AG10803 (cell line): ENCODE results near the gene CRABP1.
A peak's percentile ranks its signal among the peaks of the same experiment; 100 is the strongest.

Experiments
- DNase-seq: peaks from one replicate; pipeline ENCODE4 v3.0.0; 2010; ENCODE audit warnings: low read depth
- H3K4me3 ChIP-seq: 2 replicates; pipeline ENCODE4 v1.5.1; 2011; ENCODE audit warnings: mild to moderate bottlenecking, low read length, control low read depth
- TF ChIP-seq, protein P1 (sequence below): conservative IDR thresholded peaks from 2 replicates; pipeline ENCODE4 v1.5.1; 2011; ENCODE audit warnings: mild to moderate bottlenecking, low read length, control low read depth, inconsistent platforms

The CRABP1 gene

DNA sequence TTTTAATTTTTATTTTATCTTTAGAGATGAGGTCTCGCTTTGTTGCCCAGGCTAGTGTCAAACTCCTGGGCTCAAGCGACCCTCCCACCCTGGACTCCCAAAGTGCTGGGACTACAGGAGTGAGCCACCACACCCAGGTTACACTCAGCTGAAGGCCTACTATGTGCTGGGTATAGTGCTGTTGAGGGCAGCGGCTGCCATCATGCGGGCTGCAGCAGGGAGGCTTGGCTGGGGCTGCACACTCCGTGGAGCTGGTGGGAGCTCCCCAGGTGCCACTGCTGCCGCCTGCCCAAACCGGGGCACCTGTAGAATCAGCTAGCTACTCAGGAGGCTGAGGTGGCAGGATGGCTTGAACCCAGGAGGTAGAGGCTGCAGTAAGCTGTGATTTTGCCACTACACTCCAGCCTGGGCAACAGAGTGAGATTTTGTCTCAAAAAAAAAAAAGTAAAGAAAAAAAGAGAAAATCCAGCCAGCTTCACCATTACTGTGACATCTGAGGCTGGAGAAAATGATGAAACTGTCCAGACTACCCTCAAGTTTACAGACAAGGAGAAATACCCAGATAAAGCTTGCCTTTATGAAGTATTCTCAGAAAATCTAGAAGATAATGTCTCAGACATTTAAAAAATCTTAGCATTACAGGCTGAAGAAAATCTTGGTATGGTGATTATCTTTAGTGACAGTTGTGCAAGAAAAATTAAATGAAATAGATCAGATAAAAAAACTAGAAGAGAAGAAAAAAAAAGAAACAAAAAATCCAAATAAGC, 42.1 kb downstream of the CRABP1 start:
- DNase-seq, result no peak
- no peak overlapping the region for H3K4me3 ChIP-seq
- TF ChIP-seq, protein P1, sequence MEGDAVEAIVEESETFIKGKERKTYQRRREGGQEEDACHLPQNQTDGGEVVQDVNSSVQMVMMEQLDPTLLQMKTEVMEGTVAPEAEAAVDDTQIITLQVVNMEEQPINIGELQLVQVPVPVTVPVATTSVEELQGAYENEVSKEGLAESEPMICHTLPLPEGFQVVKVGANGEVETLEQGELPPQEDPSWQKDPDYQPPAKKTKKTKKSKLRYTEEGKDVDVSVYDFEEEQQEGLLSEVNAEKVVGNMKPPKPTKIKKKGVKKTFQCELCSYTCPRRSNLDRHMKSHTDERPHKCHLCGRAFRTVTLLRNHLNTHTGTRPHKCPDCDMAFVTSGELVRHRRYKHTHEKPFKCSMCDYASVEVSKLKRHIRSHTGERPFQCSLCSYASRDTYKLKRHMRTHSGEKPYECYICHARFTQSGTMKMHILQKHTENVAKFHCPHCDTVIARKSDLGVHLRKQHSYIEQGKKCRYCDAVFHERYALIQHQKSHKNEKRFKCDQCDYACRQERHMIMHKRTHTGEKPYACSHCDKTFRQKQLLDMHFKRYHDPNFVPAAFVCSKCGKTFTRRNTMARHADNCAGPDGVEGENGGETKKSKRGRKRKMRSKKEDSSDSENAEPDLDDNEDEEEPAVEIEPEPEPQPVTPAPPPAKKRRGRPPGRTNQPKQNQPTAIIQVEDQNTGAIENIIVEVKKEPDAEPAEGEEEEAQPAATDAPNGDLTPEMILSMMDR, result no peak

DNA sequence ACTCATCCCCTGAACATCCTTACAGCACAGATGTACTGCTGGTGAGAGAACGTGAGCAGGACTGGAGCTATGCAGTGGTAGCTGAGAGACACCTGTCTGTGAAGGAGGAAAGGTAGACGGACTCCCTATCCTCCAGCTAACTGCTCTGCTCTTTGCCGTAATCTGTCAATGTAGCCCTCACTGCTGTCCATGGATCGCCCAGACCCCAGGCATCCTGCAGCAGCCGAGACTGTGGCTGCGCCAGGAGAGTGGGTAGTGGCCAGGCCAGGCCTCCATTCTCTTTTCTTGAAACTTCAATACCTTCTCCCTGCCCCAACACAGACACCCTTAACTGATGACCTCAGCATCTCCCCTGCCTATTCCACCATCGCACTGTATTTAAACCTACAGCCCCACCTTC, 44.5 kb downstream of the CRABP1 start:
- no peak for DNase-seq
- no peak overlapping the region for H3K4me3 ChIP-seq
- TF ChIP-seq, protein P1, result no peak

GRCh38 chr15:78387246-78388037, 47.3 kb downstream of the CRABP1 start:
- DNase-seq, result no peak
- no peak overlapping the region for H3K4me3 ChIP-seq
- TF ChIP-seq, protein P1, result no peak

DNA sequence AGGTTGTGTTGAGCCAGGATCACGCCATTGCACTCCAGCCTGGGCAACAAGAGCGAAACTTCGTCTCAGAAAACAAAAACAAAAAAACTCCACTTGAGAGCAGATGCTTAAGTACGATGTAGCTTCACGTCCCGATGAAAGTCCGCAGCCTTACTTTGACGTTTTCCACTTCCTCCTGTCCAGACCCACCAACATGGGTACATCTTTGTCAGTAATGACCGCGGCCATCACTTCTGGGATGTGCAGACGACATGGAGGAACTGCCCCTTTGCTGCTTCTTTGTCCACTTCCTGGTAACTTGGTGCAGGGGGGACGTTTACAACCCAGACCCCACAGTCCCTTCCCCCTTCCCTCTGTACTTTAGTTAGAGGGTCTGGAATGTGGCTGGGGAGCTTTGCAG, 48.7 kb downstream of the CRABP1 start:
- no peak for DNase-seq
- no peak overlapping the region for H3K4me3 ChIP-seq
- TF ChIP-seq, protein P1, result no peak

GRCh38 chr15:78389322-78389721, 49.2 kb downstream of the CRABP1 start:
- DNase-seq, result peak; percentile 76
- TF ChIP-seq, protein P1, result no peak
- no peak overlapping the region for H3K4me3 ChIP-seq

DNA sequence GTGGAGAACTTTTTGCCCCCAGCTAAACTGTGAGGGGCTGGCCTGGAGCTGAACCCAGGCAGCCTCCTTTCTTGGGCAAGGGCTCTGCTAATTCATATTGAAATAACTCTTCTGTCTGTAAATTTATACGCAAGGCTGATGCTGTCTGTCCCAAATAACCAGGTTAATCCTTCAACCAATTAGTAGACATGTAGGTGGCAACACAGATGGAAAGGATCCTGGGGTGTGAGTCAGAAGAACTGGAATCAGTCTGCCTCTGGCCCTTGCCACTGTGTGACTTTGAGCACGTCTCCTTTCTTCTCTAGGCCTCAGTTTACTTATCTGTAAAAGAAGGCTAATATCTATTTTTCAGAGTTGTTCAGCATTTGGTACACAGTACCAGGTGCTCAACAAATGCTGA, 49.6 kb downstream of the CRABP1 start:
- no peak overlapping the region for H3K4me3 ChIP-seq
- DNase-seq, result peak; percentile 38

More for the DNA sequence above, 49.6 kb downstream of the CRABP1 start:
- TF ChIP-seq, protein P1, result no peak
